GM23338 (cell line): ENCODE data around the gene RAB1B. TPM values are rescaled to one million over a fixed set of nuclear protein-coding genes. Genes with fewer than 3 reads are reported as not detected.

Experiments used
- ATAC-seq: fragments of 200-7000 bp; cut with Tn5 transposase; 3 replicates; pipeline ENCODE4 v1.9.1; 2020
- DNase-seq: peaks from one replicate; pipeline ENCODE4 v3.0.0-alpha.2; 2015; ENCODE audit warnings: low spot score
- H2AFZ ChIP-seq: fragments of 200-600 bp; sonication (generic); 2 replicates; pipeline ENCODE4 v1.8.0; 2016; ENCODE audit warnings: antibody characterized with exemption, mild to moderate bottlenecking, moderate library complexity
- H3F3A ChIP-seq: fragments of 200-600 bp; sonication (generic); replicated peaks from 2 replicates; pipeline ENCODE4 v1.8.0; 2017; ENCODE audit warnings: antibody characterized with exemption, mixed run types, low read depth
- H3K27ac ChIP-seq: fragments of 200-600 bp; sonication (generic); 2 replicates; pipeline ENCODE4 v1.6.1; 2016; ENCODE audit warnings: low read depth
- H3K27me3 ChIP-seq: fragments of 200-600 bp; sonication (generic); 2 replicates; pipeline ENCODE4 v1.8.0; 2016; ENCODE audit warnings: mild to moderate bottlenecking, mixed run types, moderate library complexity; ENCODE audit not compliant: insufficient read depth
- H3K36me3 ChIP-seq: fragments of 200-600 bp; sonication (generic); 2 replicates; pipeline ENCODE4 v1.8.0; 2016; ENCODE audit warnings: mild to moderate bottlenecking; ENCODE audit not compliant: insufficient read depth
- H3K4me1 ChIP-seq: fragments of 200-600 bp; sonication (generic); 2 replicates; pipeline ENCODE4 v1.8.0; 2016; ENCODE audit warnings: mild to moderate bottlenecking, moderate library complexity; ENCODE audit not compliant: insufficient read depth
- H3K4me2 ChIP-seq: fragments of 200-600 bp; sonication (generic); 2 replicates; pipeline ENCODE4 v1.7.1; 2017; ENCODE audit warnings: mixed run types
- H3K4me3 ChIP-seq: fragments of 200-600 bp; sonication (generic); 2 replicates; pipeline ENCODE4 v1.6.1; 2016; ENCODE audit warnings: mixed run types
- H3K79me2 ChIP-seq: fragments of 200-600 bp; sonication (generic); replicated peaks from 2 replicates; pipeline ENCODE4 v1.8.0; 2017; ENCODE audit warnings: mild to moderate bottlenecking; ENCODE audit not compliant: insufficient read depth
- H3K9me2 ChIP-seq: fragments of 200-600 bp; sonication (generic); 2 replicates; pipeline ENCODE4 v1.8.0; 2017; ENCODE audit not compliant: insufficient read depth
- H4K20me1 ChIP-seq: fragments of 200-600 bp; sonication (generic); replicated peaks from 2 replicates; pipeline ENCODE4 v1.8.0; 2017; ENCODE audit warnings: mild to moderate bottlenecking; ENCODE audit not compliant: insufficient read depth
- H3K27ac Mint-ChIP-seq: 2 replicates; pipeline ENCODE4 v1.8.0; 2020; ENCODE audit warnings: inconsistent platforms, mild to moderate bottlenecking, moderate library complexity, mixed read lengths
- H3K27me3 Mint-ChIP-seq: 3 replicates; pipeline ENCODE4 v1.8.0; 2022; ENCODE audit warnings: low read depth, mild to moderate bottlenecking, moderate library complexity, mixed read lengths, inconsistent platforms; ENCODE audit not compliant: insufficient read depth, poor library complexity
- H3K36me3 Mint-ChIP-seq: 3 replicates; pipeline ENCODE4 v1.8.0; 2021; ENCODE audit warnings: low read depth, mild to moderate bottlenecking, inconsistent platforms, moderate library complexity, mixed read lengths
- H3K4me1 Mint-ChIP-seq: 3 replicates; pipeline ENCODE4 v1.8.0; 2020; ENCODE audit warnings: mild to moderate bottlenecking, inconsistent platforms, mixed read lengths
- H3K4me3 Mint-ChIP-seq: 3 replicates; pipeline ENCODE4 v1.8.0; 2021; ENCODE audit warnings: moderate library complexity, mild to moderate bottlenecking, inconsistent platforms, mixed read lengths
- H3K9me3 Mint-ChIP-seq: 3 replicates; pipeline ENCODE4 v1.8.0; 2020; ENCODE audit warnings: moderate library complexity, mild to moderate bottlenecking, inconsistent platforms, mixed read lengths
- ETS1 ChIP-seq: IDR thresholded peaks from 2 replicates; pipeline ENCODE4 v1.6.1; 2016; ENCODE audit warnings: antibody characterized with exemption
- EZH2 ChIP-seq: fragments of 200-600 bp; sonication (generic); IDR thresholded peaks from one replicate; pipeline ENCODE4 v1.8.0; 2017; ENCODE audit warnings: antibody characterized with exemption, mild to moderate bottlenecking, low read depth; ENCODE audit not compliant: unreplicated experiment
- NANOG ChIP-seq: IDR thresholded peaks from 2 replicates; pipeline ENCODE4 v1.6.1; 2016; ENCODE audit warnings: antibody characterized with exemption, borderline replicate concordance
- POLR2AphosphoS5 ChIP-seq: IDR thresholded peaks from 2 replicates; pipeline ENCODE4 v1.6.1; 2016; ENCODE audit warnings: antibody characterized with exemption, low read depth
- STAT1 ChIP-seq: IDR thresholded peaks from one replicate; pipeline ENCODE4 v1.6.1; 2016; ENCODE audit warnings: antibody characterized with exemption; ENCODE audit not compliant: unreplicated experiment
- ZNF114 ChIP-seq: fragments of 250-450 bp; sonication (Bioruptor Pico); IDR thresholded peaks from 2 replicates; pipeline ENCODE4 v1.5.0; 2020; ENCODE audit warnings: mild to moderate bottlenecking, moderate library complexity
- ZNF462 ChIP-seq: fragments of 250-450 bp; sonication (Bioruptor Pico); IDR thresholded peaks from 2 replicates; pipeline ENCODE4 v1.5.0; 2020; ENCODE audit warnings: mild to moderate bottlenecking, moderate library complexity
- polyA plus RNA-seq: library from polyadenylated mRNA; unstranded; fragments of >200 nt; fragmentation: Nextera tagmentation; extraction: Ambion mirVana; gene quantifications from 2 replicates; pipeline ENCODE4 v1.2.1, GENCODE V29; 2016
- total RNA-seq: library from RNA; depleted of rRNA; stranded (reverse); fragments of >200 nt; shearing (Covaris generic); gene quantifications from 2 replicates; pipeline ENCODE4 v1.2.3, GENCODE V29; 2014
- TF ChIP-seq, protein P1 (sequence below): IDR thresholded peaks from one replicate; pipeline ENCODE4 v1.6.1; 2018; ENCODE audit warnings: antibody characterized with exemption; ENCODE audit not compliant: unreplicated experiment
- TF ChIP-seq, protein P2 (sequence below), 2 experiments: fragments of 200-600 bp in 1 of 2; sonication (generic) in 1 of 2; conservative IDR thresholded peaks; 2 replicates each; pipeline versions ENCODE4 v1.5.1 to v1.6.1; 2016 to 2017; ENCODE audit warnings: antibody characterized with exemption in 2 of 2, low read depth in 2 of 2, mild to moderate bottlenecking in 2 of 2, moderate library complexity in 1 of 2

The RAB1B gene
- total and polyA plus RNA-seq, 2 experiments from 2014 or later: 30.5 to 92.7 TPM

DNA sequence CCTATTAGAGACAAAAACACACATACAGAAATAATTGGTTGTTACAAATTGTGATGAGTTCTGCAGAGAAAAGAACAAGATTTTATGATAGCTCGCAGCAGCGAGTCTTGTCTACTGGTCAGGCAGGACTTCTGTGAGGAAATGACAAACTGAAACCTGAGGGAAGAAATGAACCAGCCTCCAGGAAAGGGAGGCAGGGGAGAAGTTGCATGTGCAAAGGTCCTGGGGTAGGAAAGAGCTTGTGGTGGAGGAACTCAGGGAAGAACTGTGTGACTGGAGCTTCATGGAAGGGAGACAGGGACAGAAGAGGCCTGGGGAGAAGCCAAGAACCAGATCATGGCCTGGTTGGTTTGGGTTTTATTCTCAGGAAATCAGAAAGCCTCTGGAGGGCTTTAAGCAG lies 9.2 kb upstream of the RAB1B start (continued):
- TF ChIP-seq POLR2AphosphoS5 (no peak), ZNF114 (CRISPR knock-in tag) (no peak), EZH2 (no peak), NANOG (no peak), STAT1 (no peak), ETS1 (no peak)
- TF ChIP-seq, protein P1, sequence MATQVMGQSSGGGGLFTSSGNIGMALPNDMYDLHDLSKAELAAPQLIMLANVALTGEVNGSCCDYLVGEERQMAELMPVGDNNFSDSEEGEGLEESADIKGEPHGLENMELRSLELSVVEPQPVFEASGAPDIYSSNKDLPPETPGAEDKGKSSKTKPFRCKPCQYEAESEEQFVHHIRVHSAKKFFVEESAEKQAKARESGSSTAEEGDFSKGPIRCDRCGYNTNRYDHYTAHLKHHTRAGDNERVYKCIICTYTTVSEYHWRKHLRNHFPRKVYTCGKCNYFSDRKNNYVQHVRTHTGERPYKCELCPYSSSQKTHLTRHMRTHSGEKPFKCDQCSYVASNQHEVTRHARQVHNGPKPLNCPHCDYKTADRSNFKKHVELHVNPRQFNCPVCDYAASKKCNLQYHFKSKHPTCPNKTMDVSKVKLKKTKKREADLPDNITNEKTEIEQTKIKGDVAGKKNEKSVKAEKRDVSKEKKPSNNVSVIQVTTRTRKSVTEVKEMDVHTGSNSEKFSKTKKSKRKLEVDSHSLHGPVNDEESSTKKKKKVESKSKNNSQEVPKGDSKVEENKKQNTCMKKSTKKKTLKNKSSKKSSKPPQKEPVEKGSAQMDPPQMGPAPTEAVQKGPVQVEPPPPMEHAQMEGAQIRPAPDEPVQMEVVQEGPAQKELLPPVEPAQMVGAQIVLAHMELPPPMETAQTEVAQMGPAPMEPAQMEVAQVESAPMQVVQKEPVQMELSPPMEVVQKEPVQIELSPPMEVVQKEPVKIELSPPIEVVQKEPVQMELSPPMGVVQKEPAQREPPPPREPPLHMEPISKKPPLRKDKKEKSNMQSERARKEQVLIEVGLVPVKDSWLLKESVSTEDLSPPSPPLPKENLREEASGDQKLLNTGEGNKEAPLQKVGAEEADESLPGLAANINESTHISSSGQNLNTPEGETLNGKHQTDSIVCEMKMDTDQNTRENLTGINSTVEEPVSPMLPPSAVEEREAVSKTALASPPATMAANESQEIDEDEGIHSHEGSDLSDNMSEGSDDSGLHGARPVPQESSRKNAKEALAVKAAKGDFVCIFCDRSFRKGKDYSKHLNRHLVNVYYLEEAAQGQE: no peak
- TF ChIP-seq, protein P2, sequence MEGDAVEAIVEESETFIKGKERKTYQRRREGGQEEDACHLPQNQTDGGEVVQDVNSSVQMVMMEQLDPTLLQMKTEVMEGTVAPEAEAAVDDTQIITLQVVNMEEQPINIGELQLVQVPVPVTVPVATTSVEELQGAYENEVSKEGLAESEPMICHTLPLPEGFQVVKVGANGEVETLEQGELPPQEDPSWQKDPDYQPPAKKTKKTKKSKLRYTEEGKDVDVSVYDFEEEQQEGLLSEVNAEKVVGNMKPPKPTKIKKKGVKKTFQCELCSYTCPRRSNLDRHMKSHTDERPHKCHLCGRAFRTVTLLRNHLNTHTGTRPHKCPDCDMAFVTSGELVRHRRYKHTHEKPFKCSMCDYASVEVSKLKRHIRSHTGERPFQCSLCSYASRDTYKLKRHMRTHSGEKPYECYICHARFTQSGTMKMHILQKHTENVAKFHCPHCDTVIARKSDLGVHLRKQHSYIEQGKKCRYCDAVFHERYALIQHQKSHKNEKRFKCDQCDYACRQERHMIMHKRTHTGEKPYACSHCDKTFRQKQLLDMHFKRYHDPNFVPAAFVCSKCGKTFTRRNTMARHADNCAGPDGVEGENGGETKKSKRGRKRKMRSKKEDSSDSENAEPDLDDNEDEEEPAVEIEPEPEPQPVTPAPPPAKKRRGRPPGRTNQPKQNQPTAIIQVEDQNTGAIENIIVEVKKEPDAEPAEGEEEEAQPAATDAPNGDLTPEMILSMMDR (conservative IDR thresholded peaks at IDR 0.05; ENCODE audit: low read depth in 2 of 2): no peak

DNA sequence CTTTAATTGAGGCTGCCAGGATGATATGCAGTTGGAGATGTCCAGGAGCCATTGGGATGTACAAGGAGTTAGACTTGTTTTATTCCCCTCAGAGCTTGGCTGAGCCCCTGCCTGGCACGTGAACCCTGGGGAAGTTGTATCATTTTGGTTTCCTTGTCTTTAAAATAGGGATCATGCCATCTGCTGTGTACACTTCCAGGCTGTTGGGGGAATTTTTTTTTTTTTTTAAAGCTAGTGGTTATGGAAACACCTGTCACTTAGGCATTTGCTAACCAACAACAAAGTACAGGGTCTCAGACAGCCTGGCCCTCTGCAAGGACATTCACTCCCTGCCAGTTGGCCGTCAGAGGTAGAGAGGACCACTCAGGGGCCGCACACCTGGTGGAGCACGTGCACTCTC lies 8.5 kb upstream of the RAB1B start:
- no peaks in the 10 kb centered on the region for H3K27me3 ChIP-seq
- Mint-ChIP-seq H3K27me3 (peaks cover 20% of the 10 kb centered on the region), H3K9me3 (no peaks in the 10 kb centered on the region; the same call in 2 of the 3 replicates), H3K4me1 (peaks cover 16% of the 10 kb centered on the region), H3K4me3 (peak overlapping the region; percentile 91; the same call in 1 of the 3 replicates), H3K36me3 (peaks cover 39% of the 10 kb centered on the region), H3K27ac (no peak overlapping the region)
- DNase-seq (no peak), ATAC-seq (no peak)
- H4K20me1 ChIP-seq: peaks cover 8% of the 10 kb centered on the region; the same call in 1 of the 2 replicates
- 0 out of 2 replicates have a peak, but pooled peaks cover 9% of the 10 kb centered on the region for H3K36me3 ChIP-seq
- no peak overlapping the region for H2AFZ ChIP-seq
- peaks cover 19% of the 10 kb centered on the region for H3K4me1 ChIP-seq
- no peak overlapping the region for H3K4me3 ChIP-seq
- no peak overlapping the region for H3K27ac ChIP-seq
- H3F3A ChIP-seq: peaks cover 24% of the 10 kb centered on the region
- H3K4me2 ChIP-seq: no peak overlapping the region
- peaks cover 11% of the 10 kb centered on the region; the same call in 1 of the 2 replicates for H3K79me2 ChIP-seq
- H3K9me2 ChIP-seq: no peaks in the 10 kb centered on the region
- TF ChIP-seq ZNF114 (CRISPR knock-in tag) (no peak), EZH2 (no peak), ZNF462 (CRISPR knock-in tag) (no peak), STAT1 (no peak)
- TF ChIP-seq, protein P2 (conservative IDR thresholded peaks at IDR 0.05; ENCODE audit: low read depth in 2 of 2): no peak
